HepG2 (cell line): ENCODE measurements around the gene IMMP1L.

ENCODE experiments used
- SUZ12 ChIP-seq: fragments of 150-350 bp; IDR thresholded peaks from 2 replicates; pipeline ENCODE4 v1.6.1; 2014; ENCODE audit warnings: low read depth, low read length
- ZNF777 ChIP-seq: sonication (generic); formaldehyde crosslinking; IDR thresholded peaks from 2 replicates; pipeline ENCODE4 v1.4.0; 2020; ENCODE audit warnings: missing genetic modification reagents
- ZNF850 ChIP-seq: sonication (generic); formaldehyde crosslinking; conservative IDR thresholded peaks from 2 replicates; pipeline ENCODE4 v1.9.0; 2021; ENCODE audit warnings: mild to moderate bottlenecking, missing genetic modification reagents
- TF ChIP-seq, protein P1 (sequence below): sonication (generic); formaldehyde crosslinking; IDR thresholded peaks from 2 replicates; pipeline ENCODE4 v1.5.0; 2020; ENCODE audit warnings: mild to moderate bottlenecking, missing genetic modification reagents, moderate library complexity
- TF ChIP-seq, protein P2 (sequence below): IDR thresholded peaks from 2 replicates; pipeline ENCODE4 v1.6.1; 2012; ENCODE audit warnings: inconsistent platforms

- TF ChIP-seq SUZ12 (no peak), ZNF777 (CRISPR knock-in tag) (no peak), ZNF850 (CRISPR knock-in tag) (no peak)
- TF ChIP-seq, protein P1, sequence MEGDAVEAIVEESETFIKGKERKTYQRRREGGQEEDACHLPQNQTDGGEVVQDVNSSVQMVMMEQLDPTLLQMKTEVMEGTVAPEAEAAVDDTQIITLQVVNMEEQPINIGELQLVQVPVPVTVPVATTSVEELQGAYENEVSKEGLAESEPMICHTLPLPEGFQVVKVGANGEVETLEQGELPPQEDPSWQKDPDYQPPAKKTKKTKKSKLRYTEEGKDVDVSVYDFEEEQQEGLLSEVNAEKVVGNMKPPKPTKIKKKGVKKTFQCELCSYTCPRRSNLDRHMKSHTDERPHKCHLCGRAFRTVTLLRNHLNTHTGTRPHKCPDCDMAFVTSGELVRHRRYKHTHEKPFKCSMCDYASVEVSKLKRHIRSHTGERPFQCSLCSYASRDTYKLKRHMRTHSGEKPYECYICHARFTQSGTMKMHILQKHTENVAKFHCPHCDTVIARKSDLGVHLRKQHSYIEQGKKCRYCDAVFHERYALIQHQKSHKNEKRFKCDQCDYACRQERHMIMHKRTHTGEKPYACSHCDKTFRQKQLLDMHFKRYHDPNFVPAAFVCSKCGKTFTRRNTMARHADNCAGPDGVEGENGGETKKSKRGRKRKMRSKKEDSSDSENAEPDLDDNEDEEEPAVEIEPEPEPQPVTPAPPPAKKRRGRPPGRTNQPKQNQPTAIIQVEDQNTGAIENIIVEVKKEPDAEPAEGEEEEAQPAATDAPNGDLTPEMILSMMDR (CRISPR knock-in tag) = no peak
- TF ChIP-seq, protein P2, sequence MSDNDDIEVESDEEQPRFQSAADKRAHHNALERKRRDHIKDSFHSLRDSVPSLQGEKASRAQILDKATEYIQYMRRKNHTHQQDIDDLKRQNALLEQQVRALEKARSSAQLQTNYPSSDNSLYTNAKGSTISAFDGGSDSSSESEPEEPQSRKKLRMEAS = no peak
These were observed 382 bp downstream of the IMMP1L start for GRCh38 chr11:31509051-31509428.
